ENCODE results near the gene NBEA.

DNA sequence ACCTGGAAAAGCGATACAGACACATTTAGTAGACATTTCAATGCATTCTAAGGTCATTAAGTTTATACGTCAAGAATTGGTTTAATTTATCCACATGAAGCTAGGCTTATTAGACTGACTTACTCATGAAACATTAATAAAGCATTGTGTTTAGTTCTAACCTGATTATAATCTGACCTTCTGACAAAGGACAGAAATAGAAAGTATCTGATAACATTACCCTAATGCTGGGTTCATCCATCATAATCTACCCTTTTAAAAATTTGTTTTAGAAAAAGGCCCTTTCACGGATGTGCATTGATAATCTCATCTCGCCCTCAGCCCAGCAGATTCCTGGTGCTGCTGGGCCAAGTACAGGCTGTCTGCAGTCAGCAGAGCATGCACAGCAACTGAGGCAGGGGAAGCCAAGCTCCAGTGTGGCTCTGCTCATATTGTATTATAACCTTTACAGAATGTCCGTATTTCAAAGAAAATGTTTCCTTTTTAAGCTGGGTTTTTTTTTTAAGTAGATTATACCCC, 676.6 kb downstream of the NBEA start:
- TF ChIP-seq, protein P1, sequence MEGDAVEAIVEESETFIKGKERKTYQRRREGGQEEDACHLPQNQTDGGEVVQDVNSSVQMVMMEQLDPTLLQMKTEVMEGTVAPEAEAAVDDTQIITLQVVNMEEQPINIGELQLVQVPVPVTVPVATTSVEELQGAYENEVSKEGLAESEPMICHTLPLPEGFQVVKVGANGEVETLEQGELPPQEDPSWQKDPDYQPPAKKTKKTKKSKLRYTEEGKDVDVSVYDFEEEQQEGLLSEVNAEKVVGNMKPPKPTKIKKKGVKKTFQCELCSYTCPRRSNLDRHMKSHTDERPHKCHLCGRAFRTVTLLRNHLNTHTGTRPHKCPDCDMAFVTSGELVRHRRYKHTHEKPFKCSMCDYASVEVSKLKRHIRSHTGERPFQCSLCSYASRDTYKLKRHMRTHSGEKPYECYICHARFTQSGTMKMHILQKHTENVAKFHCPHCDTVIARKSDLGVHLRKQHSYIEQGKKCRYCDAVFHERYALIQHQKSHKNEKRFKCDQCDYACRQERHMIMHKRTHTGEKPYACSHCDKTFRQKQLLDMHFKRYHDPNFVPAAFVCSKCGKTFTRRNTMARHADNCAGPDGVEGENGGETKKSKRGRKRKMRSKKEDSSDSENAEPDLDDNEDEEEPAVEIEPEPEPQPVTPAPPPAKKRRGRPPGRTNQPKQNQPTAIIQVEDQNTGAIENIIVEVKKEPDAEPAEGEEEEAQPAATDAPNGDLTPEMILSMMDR (IDR thresholded peaks at IDR 0.05; ENCODE audit: poor library complexity) = no peak
- TF ChIP-seq EZH2 (IDR thresholded peaks at IDR 0.05; ENCODE audit: borderline replicate concordance) (no peak), EZH2phosphoT487 (IDR thresholded peaks at IDR 0.05; ENCODE audit: low read depth, severe bottlenecking, unreplicated experiment) (no peak)

All from hepatocyte (in vitro differentiated cells).